NCI-H2081 treated with DMSO at 0.1 percent for 48 hours (cell line): Measurements from ENCODE around the gene PSORS1C2.

Source experiments
- DNase-seq: peaks from one replicate; lab custom pipeline; 2025; lab: John Stamatoyannopoulos, UW

Gene PSORS1C2

DNA sequence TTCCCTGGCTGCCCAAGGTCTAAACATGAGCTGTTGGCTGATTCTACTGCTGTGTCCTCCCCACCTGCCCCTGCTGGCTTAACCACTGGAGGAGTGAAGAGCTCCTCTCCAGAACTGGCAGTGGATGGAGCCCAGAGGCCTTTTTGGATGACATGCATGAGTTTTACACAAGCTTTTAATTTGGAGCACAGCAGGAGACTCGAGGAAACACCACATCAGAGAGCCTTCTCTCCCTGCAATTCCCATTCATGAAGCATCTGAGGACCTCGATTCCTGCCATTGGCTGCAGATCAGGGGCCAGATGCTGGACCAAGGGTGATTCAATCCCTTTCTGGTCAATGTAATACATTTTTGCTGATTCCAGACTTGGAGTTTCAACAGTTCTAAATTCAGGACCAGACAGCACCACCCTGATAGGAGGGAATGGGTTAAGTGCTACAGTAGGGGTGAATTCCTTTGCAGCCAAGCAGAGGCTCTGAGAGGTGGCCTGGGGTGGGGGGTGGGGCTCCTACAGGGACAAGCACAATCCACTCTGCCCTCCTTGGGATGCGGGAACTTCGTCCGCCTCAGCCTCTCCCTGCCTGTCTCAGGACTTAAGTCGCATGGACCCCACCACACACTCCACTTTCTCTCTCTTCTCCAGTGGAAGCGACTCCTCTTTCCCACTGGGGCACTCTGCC is 24.9 kb downstream of the PSORS1C2 start:
- no peak for DNase-seq

- no peak for DNase-seq
Observed at GRCh38 chr6:31112478-31112877, 26.4 kb downstream of the PSORS1C2 start, which contains the start of gene C6orf15. Gene C6orf15 (minus strand): TSS chr6:31112575. CDS start chr6:31112555, 20 bp downstream.

GRCh38 chr6:31111712-31112111 is 27.2 kb downstream of the PSORS1C2 start:
- no peak for DNase-seq

DNA sequence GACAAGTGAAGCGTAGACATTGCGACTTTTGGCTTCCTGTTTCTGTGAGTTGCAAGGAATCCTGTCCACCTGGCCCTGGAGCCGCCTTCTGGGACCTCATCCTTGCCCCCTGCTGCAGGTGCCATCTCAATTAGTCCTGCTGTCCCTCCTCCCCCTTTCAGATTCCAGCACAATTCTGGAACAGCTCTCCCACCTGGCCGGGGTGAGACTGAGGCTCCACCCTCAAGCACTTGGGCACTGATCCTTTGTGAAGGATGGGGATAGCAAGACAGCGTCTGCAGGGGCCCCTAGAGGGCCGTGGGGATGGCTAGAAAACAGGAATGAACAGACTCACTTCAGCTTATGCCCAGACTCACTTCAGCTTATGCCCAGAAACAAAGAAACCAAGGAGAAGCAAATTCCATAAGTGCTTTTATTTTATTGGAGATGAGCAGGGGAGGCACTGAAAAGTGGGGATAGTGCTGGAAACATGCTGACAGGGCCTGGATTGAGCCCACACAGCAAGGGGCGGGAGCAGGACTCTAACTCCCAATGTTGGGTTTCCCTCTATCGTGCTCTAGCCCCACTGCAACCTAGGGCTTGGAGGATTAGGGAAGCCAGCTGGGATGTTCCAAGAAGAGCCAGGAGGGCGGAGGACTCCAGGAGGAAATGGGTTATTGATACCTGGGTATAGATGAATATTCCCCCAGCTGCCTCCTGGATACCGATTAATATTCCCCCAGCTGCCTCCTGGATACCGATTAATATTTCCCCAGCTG is 27.9 kb downstream of the PSORS1C2 start:
- no peak for DNase-seq

- no peak for DNase-seq
Observed at GRCh38 chr6:31107052-31107451, 31.8 kb downstream of the PSORS1C2 start.

- DNase-seq: no peak
Observed at GRCh38 chr6:31103136-31103535, 35.7 kb downstream of the PSORS1C2 start.

- no peak for DNase-seq
Observed at GRCh38 chr6:31098449-31098938, 40.4 kb downstream of the PSORS1C2 start.

GRCh38 chr6:31096656-31097055 is 42.2 kb downstream of the PSORS1C2 start:
- no peak for DNase-seq

- no peak for DNase-seq
Observed at GRCh38 chr6:31096215-31096614, 42.7 kb downstream of the PSORS1C2 start.

DNA sequence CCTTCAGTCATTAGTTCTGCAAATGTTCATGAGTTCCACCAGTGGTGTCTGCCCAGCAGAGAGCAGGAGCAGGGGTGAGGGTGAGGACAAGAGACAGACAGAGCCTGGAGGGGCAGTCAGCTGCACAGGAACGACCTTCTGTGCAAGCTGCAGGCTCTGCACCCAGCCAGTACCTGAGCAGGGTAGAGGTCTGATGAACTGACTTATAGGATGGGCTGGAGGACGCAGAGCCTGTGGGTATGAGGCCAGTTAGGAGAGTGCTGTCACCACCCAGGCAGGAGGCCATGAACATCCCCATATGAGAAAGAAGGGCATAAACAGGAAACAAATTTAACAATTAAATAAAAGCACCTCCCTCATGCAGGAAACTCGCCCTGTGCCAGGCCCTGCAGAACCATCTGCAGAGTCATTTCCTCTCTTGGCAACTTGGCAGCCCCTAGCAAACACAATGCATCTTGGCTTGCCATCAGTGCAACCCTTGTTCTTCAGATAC is 44.4 kb downstream of the PSORS1C2 start:
- DNase-seq: no peak

GRCh38 chr6:31092769-31093505 is 45.9 kb downstream of the PSORS1C2 start:
- DNase-seq: no peak

- DNase-seq: no peak
Observed at GRCh38 chr6:31092238-31092637, 46.6 kb downstream of the PSORS1C2 start.

GRCh38 chr6:31091680-31092079 is 47.2 kb downstream of the PSORS1C2 start:
- no peak for DNase-seq

DNA sequence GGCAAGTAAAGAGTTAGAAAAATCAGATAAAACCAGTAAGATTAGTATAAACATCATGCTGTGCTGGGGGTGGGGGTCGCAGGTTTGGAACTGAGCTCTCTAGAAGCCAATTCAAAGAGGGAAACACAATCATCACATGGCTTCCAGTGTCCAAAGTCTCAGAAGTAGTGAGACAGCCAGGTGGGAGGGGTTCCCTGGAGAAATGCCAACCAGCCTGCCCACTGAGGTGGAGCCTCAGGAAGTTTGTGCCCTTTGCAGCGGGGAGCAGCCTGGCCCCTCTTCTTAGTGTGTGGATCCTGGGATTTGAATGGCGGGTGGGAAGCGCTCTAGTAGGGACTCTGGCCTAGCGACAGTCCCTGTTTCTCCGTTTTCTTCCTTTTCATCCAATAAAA is 47.9 kb downstream of the PSORS1C2 start:
- DNase-seq: no peak

- DNase-seq: no peak
Observed at GRCh38 chr6:31090275-31090972, 48.4 kb downstream of the PSORS1C2 start.
